ENCODE data around the gene ARHGAP24.

Gene ARHGAP24

DNA sequence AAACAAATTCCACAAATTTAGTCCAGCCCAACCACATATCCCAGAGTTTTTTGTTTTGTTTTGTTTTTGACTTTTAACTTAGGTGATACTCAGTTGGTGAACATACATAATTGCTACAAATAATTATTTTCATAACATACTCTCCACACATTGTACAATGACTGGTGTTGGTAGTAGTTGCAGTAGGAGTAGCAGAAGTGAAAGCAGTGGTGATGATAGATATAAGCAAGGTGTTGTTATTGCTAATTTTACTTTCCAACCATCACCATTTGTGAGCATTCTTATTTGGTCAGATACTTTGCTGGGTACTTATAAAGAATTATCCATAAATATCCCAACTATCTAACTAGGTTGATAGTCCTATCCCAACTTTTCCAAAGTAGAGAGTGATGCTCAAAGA, 47.3 kb downstream of the ARHGAP24 start:
- H3K4me3 ChIP-seq (ENCODE audit: low read depth, low read length) = no peak overlapping the region
- ChIA-PET POLR2A (no interaction called here), CTCF (no interaction called here)
- TF ChIP-seq, protein P1, sequence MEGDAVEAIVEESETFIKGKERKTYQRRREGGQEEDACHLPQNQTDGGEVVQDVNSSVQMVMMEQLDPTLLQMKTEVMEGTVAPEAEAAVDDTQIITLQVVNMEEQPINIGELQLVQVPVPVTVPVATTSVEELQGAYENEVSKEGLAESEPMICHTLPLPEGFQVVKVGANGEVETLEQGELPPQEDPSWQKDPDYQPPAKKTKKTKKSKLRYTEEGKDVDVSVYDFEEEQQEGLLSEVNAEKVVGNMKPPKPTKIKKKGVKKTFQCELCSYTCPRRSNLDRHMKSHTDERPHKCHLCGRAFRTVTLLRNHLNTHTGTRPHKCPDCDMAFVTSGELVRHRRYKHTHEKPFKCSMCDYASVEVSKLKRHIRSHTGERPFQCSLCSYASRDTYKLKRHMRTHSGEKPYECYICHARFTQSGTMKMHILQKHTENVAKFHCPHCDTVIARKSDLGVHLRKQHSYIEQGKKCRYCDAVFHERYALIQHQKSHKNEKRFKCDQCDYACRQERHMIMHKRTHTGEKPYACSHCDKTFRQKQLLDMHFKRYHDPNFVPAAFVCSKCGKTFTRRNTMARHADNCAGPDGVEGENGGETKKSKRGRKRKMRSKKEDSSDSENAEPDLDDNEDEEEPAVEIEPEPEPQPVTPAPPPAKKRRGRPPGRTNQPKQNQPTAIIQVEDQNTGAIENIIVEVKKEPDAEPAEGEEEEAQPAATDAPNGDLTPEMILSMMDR (IDR thresholded peaks at IDR 0.05; ENCODE audit: insufficient read depth, low read length, missing control alignments) = no peak
- no peak for DNase-seq (ENCODE audit: low read depth, low spot score)

DNA sequence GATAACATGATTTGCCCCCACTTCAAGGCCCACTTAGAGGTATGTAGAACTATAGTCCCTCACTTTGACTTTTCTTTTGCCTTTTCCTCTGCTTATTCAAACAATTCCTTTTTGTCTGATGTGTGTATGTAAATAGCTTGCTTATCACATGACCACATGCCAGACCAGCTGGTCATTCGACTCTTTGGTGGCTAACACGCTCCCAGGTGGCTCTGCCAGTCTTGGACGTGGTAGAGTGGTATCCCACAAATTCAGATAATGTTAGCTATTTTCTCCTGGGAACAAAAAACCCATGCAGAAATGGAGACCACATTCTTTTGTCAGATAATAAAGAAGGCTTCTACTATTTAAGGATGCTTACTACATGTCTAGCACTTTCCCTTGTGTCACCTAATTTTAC, 47.9 kb downstream of the ARHGAP24 start:
- H3K4me3 ChIP-seq (ENCODE audit: low read depth, low read length) = no peak overlapping the region
- ChIA-PET CTCF (no interaction called here), POLR2A (no interaction called here)
- no peak for DNase-seq (ENCODE audit: low read depth, low spot score)
- TF ChIP-seq, protein P1 (IDR thresholded peaks at IDR 0.05; ENCODE audit: insufficient read depth, low read length, missing control alignments) = no peak

DNA sequence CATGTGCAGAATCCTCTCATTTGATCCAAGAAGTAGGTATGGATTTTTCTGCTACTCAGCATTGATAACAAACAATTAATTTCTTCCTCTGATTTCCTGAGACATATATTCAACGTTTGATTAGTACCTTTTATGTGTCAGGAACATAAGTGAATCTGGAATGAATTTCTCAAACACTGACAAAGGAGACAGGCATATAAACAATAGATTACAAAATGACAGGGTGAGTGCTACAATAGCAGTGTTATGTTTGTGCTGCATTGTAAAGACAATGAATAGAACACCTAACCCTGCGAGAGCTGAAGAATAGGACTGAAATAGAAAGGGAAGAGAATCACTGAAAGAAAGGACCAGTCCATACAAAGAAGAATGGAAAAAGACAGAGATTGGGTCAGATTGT, 52.9 kb downstream of the ARHGAP24 start:
- TF ChIP-seq, protein P1 (IDR thresholded peaks at IDR 0.05; ENCODE audit: insufficient read depth, low read length, missing control alignments) = no peak
- POLR2A ChIA-PET = no interaction called here
- no peak overlapping the region for H3K4me3 ChIP-seq (ENCODE audit: low read depth, low read length)
- CTCF ChIA-PET = no interaction called here
- no peak for DNase-seq (ENCODE audit: low read depth, low spot score)

DNA sequence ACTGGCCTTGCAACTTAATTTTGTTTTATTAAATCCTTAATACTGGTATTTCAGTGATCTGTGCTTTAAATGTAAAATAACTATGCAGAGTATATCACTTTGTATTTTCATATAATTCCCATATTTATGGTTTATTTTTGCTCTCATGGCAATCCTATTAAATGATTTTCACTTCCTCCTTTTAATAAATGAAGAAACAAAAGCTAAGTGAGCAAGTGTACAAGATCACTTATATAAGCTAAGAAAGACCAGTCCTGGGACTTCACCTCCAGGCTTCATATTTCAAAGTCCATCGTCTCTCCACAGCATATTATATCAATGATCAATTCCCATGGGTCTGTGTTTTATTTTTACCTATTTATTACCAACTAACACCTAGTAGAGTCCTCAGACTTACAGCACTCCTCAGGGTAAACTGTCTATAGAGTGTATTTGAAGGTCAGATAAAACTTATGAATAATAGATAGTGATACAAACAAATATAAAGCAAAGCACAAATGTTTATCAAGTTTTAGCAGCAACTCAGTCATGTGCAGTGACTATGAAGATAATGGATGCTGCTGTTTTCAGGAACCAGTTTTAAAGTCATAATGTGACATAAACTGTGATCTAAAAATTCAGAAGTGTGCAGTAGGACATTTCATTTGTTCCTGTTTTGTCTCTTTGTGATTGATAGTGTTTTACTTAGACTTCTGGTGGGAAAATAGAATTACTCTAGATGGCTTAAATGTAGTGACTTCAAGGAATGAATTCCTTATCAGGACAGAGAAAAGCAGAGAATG, 56.8 kb downstream of the ARHGAP24 start:
- CTCF ChIA-PET = no interaction called here
- no peak overlapping the region for H3K4me3 ChIP-seq (ENCODE audit: low read depth, low read length)
- POLR2A ChIA-PET = no interaction called here
- DNase-seq (ENCODE audit: low read depth, low spot score) = no peak
- TF ChIP-seq, protein P1 (IDR thresholded peaks at IDR 0.05; ENCODE audit: insufficient read depth, low read length, missing control alignments) = no peak

DNA sequence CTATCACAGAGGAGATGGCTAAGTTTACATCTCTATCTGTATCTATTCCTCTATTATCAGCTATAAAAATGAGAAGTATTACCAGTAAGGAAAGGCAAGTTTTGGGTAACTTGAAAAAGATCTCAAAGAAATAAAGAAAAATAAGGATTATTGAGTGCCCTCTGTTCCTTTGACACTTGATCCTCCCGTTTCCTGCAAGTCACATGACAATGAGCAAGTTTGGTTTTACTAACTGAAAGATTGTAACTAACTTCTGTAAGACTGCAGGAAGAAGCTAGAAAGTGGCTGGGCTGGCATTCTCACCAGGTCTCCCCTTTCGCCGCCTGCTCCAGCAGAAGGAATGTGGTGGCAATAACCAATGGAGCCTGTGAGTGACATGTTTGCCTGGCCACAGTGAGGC, 59.2 kb downstream of the ARHGAP24 start:
- ChIA-PET POLR2A (no interaction called here), CTCF (no interaction called here)
- no peak overlapping the region for H3K4me3 ChIP-seq (ENCODE audit: low read depth, low read length)
- TF ChIP-seq, protein P1 (IDR thresholded peaks at IDR 0.05; ENCODE audit: insufficient read depth, low read length, missing control alignments) = no peak
- no peak for DNase-seq (ENCODE audit: low read depth, low spot score)

DNA sequence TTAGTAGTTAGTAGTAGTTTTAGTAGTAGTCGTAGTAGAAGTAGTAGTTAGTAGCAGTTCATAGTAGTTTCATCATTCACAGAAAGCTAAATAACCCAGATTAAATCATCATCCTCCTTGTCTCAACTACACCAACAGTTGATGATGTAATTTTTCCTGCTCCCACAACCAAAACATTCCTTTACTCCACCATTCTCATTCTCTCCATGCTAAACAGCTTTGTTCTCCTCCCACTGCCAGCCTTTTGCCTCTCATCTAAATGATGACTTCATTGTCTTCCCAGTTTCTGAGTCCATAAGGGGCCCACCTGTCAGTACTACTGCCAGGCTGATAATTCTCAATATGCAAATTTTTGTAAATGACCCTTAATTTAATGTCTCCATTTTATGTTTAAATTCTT, 68.9 kb downstream of the ARHGAP24 start:
- TF ChIP-seq, protein P1 (IDR thresholded peaks at IDR 0.05; ENCODE audit: insufficient read depth, low read length, missing control alignments) = no peak
- CTCF ChIA-PET = no interaction called here
- POLR2A ChIA-PET = interaction anchor here (0.9 kb wide), 1 partner anchor 17 kb away, joined by 3 read pairs; no protein-coding TSS in a partner anchor
- no peak overlapping the region for H3K4me3 ChIP-seq (ENCODE audit: low read depth, low read length)
- peak; percentile 9 for DNase-seq (ENCODE audit: low read depth, low spot score)

Measured in AG04449 (cell line).